ENCODE results near the gene MCC.
A peak's percentile ranks its signal among the peaks of the same experiment; 100 is the strongest.

MCC gene

DNA sequence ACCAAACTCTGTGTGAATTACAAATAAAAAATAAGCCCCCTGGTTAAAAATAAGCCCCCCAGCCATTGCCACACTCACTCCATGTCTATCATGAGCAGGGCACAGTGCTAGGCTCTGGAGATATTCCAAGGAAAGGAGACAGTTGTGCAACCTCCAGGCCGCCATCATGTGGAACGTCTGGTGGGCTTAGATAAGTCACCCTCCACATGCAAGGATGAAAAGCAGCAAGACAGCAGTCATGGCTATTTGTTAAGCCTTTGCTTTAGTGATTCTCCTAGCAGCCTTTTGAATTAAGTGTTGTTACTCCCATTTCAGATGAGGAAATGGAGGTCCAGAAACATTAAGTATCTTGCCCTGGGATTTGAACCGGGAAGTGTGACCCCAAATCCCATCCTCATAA is 416.9 kb downstream of the MCC start:
- no peak for DNase-seq

DNA sequence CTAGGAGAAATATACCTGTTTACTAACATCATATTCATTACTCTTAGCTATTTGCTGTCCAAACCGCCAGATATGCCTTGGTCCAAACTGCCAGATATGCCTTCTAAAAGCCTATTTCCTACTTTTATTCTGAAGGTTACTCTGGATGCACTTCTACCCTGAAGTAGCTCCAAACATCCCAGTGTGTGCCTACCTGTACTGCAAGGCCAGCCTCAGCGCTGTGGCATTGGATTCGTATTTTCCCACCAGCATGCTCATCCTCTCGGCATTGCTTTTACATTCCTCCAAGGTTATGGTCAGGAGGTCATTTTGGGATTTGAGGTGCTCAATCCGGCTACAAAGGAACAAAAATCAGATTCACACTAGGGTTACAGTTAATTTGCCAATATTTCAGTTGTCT is 417.4 kb downstream of the MCC start:
- DNase-seq: no peak

DNA sequence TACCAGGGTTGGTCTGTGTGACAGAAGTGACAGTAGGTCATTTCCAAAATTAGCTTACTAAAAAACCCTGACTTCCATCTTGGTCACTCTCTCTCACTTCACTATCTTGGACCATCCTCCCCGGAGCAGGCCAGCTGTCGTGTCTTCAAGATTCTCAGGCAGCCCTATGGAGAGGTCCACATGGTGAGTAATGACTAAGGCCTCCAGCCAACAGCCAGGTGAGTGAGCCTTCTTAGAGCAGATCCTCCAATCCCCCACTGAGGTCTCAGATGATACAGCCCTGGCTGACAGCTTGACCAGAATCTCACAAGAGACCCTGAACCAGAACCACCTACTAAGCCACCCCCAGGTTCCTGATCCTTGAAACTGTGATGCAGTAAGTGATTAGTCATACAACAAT is 419.7 kb downstream of the MCC start:
- peak; percentile 65 for DNase-seq

DNA sequence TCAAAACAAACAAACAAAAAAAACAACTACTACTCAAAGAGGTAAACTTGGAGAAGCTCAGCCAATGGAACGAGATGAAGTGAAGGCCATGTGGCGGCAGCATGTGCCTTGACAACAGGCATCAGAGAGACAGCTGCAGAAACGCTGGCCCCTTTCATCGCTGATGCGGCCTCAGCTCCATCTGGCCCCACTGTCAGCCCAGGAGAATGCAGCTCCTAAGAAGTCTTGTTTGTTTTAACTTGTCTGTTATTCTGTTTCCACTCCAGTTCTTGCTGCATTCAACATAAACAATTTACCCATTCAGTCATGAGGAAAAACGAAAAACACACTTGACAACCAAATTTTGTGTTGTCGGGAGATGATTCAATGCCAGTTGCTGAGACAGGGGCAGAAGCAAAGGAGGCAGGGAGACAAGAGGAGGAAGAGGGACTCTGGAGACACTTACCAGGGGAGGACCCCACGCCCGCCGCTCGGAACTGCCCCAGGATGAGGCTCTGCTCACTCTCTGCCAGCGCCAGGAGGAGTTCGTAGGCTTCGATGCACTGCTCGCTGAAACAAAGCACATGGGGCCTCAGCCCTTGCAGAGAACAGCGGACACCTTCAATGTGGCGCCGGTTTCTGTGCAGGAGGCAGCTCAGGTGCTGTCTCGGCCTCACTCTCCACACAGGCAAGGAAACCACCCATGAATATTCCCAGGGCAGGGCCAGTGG is 420.5 kb downstream of the MCC start:
- DNase-seq: peak; percentile 47

DNA sequence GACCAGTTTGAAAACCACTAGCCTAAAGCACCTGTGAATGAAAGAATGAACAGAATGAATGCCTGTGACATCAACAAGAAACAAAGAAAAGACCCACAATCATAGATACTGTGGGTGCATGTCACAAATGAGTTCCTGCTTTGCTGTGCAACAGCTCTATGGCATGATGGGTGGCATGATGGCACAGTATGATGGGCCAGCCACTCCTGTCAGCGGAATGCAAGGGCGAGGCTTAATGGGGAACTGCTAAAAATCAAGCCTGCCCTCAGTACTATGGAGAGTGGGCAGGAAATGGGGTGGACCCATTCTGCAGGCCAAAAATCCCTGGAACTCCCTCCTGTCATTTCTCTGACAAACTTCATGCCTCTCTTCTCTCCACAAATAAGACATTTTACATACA is 422.6 kb downstream of the MCC start:
- no peak for DNase-seq

DNA sequence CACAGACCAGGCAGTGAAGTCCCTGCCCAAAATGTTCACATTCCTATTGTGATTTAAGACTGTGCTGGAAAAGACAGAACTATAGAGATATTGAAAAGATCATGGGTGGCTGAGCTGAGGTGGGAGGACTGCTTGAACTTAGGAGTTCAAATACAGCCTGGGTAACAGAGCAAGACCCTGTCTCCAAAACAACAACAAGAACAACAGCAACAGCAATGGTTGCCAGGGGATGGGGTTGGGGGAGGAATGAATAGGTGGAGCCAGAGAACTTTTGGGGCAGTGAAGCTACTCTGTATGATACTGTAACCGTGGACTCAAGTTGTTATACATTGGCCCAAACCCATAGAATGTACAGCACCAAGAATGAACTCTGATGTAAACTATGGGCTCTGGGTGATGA is 423.4 kb downstream of the MCC start:
- DNase-seq: no peak

DNA sequence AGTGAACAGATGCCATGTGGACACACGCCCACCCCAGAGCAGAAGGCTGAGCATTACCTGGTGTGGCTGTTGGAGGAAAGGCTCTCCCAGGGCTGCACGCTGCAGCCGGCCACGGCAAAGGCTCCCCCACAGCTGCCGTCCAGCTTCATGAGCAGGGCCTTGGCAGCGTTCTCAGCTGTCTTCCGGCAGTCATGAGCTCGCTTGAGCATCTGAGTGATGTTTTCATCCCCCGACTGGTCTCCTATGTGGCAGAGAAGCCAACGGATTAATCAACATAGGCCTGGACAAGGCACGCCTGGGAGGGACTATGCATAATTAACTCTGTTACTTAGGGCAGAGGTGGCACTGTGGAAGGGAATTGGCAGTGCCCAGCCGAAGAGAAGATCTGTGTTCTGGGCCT is 424.3 kb downstream of the MCC start:
- DNase-seq: no peak

DNA sequence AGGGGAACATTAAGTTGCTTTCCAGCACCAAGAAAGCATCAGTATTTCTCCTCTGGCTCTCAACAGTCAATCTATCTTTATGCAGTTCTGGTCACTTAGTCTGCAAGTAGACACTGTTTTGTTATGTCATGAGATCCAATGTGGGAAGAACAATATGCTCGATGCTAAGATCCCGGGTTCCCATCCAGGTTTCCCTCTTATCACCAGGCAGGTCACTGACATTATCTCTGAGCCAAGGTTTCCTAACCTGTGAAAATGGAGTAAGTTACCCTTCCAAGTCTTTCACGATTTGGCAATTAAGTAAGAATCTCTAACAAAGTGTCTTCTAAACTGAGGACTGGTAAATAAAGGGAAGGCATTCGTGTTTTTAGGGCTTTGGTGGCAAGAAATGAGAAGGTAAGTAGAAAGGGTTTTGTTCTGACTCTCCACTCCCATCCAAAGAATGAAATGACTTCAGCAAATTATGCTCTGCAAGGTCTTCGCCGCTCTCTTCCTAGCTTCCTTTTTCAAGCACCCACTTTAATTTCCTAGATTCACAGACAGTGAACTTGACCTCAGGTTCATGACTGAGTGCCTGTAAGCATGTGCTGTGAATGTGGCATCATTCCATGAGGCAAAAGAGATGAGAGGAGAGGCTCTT is 425.3 kb downstream of the MCC start:
- no peak for DNase-seq

DNA sequence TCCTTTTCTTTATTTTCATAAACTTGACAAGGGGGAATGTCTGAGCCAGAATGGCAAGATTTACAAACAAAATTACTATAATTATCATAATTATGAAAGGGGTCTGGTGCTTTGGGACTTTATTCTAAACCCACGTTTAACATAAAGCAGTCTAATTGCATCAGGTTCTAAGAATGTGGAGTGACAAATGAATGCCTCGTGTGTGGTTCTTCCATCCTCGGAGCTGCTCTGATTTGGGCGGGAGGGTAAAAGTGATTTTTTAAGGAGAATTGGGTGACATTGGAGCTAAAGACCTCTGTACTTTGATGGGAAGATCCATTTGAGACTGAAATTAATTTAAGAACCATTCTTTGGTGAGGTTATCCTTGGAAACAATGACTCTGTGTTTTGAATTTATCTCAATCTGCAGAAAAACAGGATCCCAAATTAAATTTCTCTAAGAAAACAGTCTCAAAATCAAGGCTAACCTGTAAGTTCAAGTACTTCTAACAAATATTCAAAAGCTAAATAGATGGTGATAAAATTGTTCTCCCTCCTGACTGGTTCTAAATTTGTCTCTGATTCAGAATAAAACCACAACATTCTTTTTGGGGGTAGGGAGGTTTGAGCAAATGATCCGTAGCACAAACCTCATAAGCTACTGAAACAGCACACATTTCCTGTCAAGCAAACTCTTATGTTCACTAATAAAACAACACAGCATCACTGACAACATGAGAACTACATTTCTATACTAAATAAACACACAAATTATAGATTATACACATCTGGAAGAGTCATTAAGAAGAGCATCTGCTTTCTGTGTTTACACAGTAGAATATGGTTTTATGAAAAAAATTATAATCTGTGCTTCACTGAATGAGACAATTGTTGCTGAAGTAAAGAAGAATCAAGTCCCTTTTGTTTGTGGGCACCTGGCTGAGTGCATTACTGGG is 426.1 kb downstream of the MCC start:
- DNase-seq: peak; percentile 83

DNA sequence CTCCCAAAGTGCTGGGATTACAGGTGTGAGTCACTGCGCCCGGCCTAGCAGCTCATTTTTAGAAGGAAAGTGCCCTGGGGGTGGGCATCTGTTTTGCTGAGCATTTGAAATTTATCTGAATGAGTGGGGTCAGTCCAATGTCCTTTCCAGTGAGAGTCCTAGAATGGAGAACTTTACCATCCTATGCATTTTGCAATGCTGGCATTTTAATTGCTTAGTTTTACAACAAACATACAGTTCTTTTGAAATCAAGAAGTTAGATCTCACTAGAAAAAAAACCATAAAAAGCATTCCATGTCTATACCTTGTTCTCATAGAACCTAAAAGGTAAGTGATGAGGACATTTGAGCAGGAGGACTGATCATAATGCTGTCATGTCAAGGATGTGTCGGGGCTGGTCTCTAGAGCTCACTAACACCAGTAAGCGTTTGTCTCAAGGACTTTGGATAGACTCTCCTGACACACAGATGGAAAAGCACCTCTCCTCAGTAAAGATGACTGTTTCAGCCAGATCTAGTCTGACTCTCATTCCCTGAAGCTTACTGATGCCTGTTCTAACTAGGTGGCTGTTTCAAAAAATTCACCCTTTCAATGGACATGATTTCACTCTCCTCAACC is 427.7 kb downstream of the MCC start:
- no peak for DNase-seq

DNA sequence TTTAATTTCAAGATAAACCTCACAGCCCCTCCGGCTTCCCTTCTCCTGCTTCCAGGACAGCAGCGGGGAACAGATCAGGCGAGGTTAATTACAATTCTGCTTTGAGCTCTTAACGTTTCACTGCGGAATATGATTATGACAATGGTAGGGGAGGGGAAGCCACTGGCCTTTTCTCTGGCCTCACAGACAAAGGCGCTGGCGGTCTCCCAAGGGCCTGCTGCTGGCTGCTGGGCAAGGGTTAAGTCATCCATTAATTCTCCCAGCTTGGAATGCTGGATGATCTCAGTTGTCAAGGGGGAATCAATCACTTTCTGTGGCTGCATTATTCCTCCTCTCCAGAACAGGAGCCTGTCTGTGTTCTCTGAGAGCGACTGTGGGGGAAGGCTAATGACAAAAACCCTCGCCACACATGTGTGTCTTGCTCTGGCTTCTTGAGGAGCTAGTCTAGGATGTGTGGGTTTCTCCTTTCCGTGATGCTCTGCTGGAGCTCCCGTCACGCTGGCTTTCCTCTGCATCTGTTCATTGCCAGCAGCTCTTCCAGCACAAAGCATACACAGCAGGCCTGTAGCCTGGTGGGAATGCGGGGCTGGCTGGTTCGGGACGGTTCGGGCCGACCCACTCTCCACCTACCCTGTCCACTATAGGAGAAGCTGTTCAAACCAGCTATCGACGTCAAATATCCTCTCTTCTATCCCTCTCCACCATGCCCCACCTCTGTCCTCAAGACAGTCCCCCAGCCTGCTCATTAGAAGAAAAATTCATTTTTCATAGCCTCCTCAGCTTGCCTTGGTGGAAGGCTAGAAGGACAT is 428.8 kb downstream of the MCC start:
- DNase-seq: peak; percentile 97

DNA sequence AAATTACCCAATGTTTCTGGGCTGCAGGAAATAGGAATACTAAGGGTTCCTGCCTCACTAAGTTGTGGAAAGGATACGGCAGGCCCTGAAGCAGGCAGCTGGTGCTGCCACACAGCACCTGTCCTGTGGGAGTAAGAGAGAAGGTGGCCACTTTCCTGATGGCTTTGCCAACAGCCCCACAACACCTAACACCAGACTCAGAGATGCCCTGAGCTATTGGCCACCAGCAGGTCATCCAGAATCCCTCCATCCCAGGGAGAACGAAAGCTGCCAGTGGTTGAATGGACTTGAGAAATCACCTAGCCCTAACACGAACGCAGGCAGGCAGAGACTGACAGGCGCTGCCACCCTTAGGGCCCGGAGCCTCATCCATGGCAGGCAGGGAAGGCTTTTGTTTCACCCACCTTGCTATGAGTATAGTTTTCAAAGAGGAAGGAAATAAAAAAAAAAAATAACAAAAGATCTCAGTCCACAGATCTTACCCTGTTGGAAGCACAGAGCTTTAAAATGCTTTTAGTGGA is 429.5 kb downstream of the MCC start:
- no peak for DNase-seq

DNA sequence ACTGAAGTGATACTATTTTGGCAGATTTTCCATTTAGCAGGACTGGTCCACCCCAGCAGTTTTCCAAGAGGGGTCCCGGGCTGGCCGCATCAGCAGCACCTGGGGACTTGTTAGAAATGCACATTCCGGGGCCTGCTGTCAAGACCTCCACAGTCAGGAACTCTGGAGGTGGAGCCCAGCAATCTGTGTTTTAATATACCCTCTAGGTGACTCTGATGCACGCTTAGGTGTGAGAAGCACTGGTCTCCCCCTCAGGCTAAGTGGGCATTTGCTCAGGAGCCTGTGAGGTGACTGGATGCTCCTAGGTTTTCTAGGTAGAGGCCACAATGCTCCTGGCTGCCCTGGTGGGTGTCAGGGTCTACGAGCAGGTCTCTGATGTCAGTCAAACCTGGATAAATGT is 430.0 kb downstream of the MCC start:
- DNase-seq: no peak

DNA sequence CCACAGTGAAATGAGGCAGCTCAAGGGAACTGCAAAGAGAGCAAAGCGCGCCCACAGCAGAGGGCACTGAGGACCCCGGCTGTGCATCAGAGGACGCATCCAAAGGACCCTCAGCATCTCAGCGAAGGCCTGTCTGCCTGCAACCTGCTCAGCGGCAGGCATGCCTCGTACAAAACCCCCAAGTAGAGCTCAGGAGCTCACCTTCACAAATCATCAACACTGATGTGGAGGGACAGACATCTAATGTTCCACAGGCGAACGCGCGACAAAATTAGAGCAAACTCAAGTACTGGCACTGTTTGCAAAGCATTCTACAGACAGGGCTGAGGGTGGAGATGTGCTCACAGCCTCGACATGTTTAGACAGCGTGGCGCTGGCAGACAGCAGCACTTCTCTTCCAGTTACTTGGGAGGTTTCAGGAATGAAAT is 430.7 kb downstream of the MCC start:
- DNase-seq: no peak

DNA sequence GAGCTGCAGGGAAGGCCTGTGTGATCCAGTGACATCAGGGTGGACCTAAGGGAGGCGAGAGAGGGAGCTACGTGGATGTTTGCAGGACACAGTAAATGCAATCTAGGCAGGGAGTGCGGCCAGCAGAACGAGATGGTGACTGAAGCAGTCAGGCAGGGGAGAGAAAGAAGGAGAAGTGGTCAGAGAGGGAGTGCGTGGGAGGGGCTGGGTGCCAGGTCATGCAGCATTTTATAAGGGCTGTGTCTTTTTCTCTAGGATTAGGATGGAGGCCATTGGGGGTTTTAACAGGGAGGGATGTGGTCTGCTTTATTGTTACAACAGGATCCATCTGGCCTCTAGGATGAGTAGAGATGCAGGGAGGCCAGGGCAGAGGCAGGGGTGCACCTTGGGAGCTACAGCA is 431.3 kb downstream of the MCC start:
- DNase-seq: no peak

DNA sequence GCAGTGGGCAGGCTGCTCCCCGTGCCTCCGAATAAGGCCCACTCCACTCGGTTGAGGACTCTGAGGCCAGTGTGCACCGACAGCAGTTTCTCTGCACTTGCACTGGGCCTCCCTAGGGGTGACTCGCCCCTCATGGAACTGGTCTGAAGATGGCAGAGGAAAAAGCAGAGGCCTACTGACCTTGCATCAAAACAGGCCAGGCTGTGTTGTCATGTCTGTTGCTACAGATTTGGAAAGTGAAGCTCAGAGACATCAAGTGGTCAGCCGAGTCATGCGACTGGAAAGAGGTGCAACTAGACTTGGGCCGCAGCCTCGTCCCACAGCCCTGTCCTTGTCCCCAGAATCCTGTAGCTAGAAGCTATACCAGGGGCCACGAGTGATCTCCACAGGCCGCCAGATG is 433.4 kb downstream of the MCC start:
- DNase-seq: no peak

DNA sequence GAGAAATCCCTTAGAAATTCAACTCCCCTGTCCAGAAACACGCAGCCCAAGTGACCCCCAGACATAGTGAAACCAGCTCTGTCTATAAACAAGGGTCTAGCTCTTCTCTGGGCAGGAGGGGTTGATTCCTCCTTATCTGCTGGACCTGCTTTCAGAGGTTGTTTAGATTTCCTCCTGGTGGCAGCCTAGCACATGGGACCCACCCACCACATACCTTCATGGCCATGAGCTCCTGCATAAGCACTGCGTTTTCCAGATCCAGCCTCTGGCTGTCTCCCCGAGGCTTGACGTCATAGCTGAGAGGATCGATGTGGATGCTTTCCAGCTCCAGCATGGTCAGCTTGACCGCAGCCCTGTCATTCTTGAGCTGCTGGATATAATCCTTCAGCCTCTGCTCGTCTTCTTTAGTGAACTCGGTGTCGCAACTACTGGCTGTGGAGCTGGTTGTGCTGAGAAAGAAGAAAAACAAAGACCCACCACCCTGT is 434.7 kb downstream of the MCC start:
- peak; percentile 41 for DNase-seq

DNA sequence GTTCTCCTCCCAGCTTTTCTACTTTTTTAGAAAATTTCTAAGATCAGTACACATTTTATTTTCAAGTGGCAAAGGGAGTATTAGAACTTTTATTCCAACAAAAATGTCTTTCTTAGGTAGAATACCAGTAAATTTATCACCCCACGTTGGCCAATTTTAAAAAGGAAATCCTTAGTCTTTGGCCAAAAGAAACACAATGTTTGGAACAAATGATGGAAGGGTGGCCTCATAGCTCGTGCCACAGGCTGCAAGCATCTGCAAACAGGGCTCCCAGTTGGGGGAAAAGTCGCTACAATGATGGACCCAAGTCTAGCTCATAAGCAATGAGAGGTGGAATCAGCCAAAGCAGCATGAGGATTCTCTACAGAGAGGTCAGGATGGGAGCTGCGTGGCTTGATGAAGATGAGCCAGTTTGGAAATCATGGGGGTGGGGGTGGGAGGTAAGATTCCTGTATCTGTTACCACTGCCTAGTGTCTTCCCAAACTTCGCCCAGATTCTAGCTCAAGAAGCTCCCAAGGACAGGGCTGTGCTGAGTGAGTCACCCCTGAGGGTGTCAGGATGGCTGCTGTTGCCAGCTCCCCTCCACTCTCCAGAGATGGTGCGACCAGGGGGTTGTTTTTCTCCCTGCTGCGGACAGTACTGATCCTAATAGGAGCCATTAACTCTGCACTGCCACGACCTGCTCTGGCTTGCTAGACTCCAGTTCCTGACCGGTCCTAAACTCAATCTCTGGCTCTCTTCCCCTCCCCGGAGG is 436.0 kb downstream of the MCC start:
- DNase-seq: peak; percentile 31

DNA sequence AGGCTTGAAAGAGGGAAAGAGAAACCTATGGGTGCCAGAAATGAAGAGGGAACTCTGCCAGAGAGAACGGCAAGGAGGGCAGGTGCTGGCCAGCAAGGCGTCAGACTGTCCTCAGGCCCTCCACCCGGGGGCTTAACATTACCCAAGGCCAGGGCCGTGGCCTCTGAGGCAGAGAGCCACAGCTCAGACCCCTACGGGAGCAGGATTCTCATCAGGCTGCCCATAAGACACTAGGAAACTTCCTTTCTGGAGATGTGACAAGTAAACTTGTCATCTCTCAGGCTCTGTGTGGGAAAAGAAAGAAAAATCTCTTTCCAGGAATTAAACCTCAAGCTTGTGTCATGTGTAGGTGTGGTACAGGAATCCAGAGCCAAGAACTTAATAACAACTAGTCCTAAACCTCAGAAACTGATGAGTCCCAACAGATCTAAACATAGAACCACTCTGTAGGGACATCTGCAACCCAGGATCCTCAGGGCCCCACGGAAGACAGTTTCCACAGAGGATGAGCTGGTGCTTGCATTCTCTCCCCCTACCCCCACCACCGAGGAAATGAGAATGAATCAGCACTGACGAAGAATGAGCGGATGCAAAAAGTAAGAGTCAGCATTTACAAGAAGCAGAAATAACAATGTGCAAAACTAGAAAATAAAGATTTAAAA is 437.4 kb downstream of the MCC start:
- DNase-seq: peak; percentile 83

DNA sequence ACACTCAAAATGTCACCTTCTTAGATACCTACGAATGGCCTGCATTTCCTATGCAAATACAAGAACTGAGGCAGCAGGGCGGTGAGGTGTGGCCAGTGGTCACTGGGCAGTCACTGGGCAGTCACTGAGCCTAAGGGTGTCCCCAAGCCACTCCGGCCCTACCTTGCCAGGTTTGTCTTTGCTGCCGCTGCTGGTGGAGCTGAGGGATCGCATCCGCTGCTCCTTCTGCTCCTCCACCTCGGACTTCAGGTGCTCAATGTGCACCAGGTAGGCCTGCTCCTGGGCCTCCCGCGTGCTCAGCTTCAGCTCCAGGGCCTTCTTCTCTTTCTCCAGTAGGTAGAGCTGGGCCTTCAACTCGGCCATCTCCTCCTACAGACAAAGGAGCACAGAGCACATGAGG is 439.3 kb downstream of the MCC start:
- DNase-seq: no peak

All from fibroblast of skin of abdomen (primary cell).